Astrocyte (in vitro differentiated cells and primary cell): ENCODE measurements around the gene ADH7.
"Not testable (repeated sequence)": the region's sequence is repeated elsewhere in the genome, so short reads cannot be mapped to it uniquely, and the experiment has no call there.

ENCODE experiments used
- CTCF ChIP-seq: IDR thresholded peaks from 2 replicates; pipeline ENCODE4 v1.5.1; 2011; ENCODE audit warnings: low read depth, mild to moderate bottlenecking, inconsistent platforms, low read length, moderate library complexity; ENCODE audit not compliant: insufficient read depth
- EZH2 ChIP-seq: IDR thresholded peaks from 2 replicates; pipeline ENCODE4 v1.6.1; 2012; ENCODE audit warnings: mild to moderate bottlenecking, low read length, inconsistent platforms; ENCODE audit not compliant: insufficient read depth

GRCh38 chr4:99367817-99368216 lies 67.3 kb downstream of the ADH7 start:
- TF ChIP-seq CTCF, EZH2: not testable (repeated sequence)
